Endothelial cell of umbilical vein (primary cell): ENCODE results near the gene TAPBPL. TPM values are rescaled to one million over a fixed set of nuclear protein-coding genes. Genes with fewer than 3 reads are reported as not detected.

Experiments used
- BruUV-seq: library from RNA; stranded (reverse); fragments of 400-500 nt; replicated peaks from 2 replicates; lab custom pipeline; 2021; lab: Mats Ljungman, UMichigan
- CTCF ChIA-PET: fragments of 300-600, 350-600 bp; sonication (Branson Sonifier 250); formaldehyde crosslinking; loops from one replicate; lab custom pipeline; 2021; ENCODE audit warnings: antibody characterized with exemption, inconsistent platforms; lab: Charles Lee
- POLR2A ChIA-PET: fragments of 300-600, 350-600 bp; sonication (Branson Sonifier 250); formaldehyde crosslinking; loops from one replicate; lab custom pipeline; 2021; ENCODE audit warnings: antibody characterized with exemption, inconsistent platforms; lab: Charles Lee
- DNase-seq: peaks from one replicate; pipeline ENCODE4 v3.0.0-alpha.2; 2011; ENCODE audit warnings: low read depth, low spot score
- FAIRE-seq: peaks from 2 replicates; lab custom pipeline; 2011; peaks lifted over from hg19 to GRCh38; lab: Jason Lieb, UNC
- H2AFZ ChIP-seq: 2 replicates; pipeline ENCODE4 v1.6.0; 2012; ENCODE audit warnings: low read depth, low read length, control low read depth, inconsistent platforms
- H3K27ac ChIP-seq: 2 replicates; pipeline ENCODE4 v1.5.1; 2011; ENCODE audit warnings: low read depth, mild to moderate bottlenecking, control low read depth, low read length, moderate library complexity; ENCODE audit not compliant: insufficient read depth
- H3K27me3 ChIP-seq, 2 experiments: 2 replicates each; pipeline versions ENCODE4 v1.6.0 to v1.6.1; 2011; ENCODE audit warnings: low read length in 2 of 2, mixed read lengths in 1 of 2; ENCODE audit not compliant: control insufficient read depth in 2 of 2, insufficient read depth in 2 of 2
- H3K36me3 ChIP-seq, 2 experiments: 2 replicates in 1 of 2; 3 replicates in 1 of 2; pipeline ENCODE4 v1.5.1; 2011; ENCODE audit warnings: low read length in 2 of 2, mild to moderate bottlenecking in 1 of 2, moderate library complexity in 1 of 2; ENCODE audit not compliant: control insufficient read depth in 2 of 2, insufficient read depth in 2 of 2; ENCODE audit errors: extremely low read depth in 1 of 2
- H3K4me1 ChIP-seq: 3 replicates; pipeline ENCODE4 v1.5.1; 2011; ENCODE audit warnings: mild to moderate bottlenecking, low read length; ENCODE audit not compliant: control insufficient read depth, insufficient read depth; ENCODE audit errors: extremely low read depth
- H3K4me2 ChIP-seq: 2 replicates; pipeline ENCODE4 v1.6.1; 2011; ENCODE audit warnings: low read length, control low read depth, mixed read lengths; ENCODE audit not compliant: insufficient read depth
- H3K4me3 ChIP-seq, 3 experiments: fragments of 200-600 bp in 1 of 3; sonication (generic), shearing (Covaris generic) in 1 of 3; replicated peaks in 1 of 3; 2 replicates each; pipeline ENCODE4 v1.5.1; 2011 to 2016; ENCODE audit warnings: control low read depth in 3 of 3, low read length in 3 of 3, mild to moderate bottlenecking in 2 of 3, inconsistent platforms in 1 of 3, low read depth in 1 of 3, moderate library complexity in 1 of 3; ENCODE audit not compliant: insufficient read depth in 1 of 3
- H3K79me2 ChIP-seq: 2 replicates; pipeline ENCODE4 v1.6.0; 2012; ENCODE audit warnings: low read length, inconsistent platforms; ENCODE audit not compliant: control insufficient read depth, insufficient read depth
- H3K9ac ChIP-seq: replicated peaks from 2 replicates; pipeline ENCODE3; 2011; ENCODE audit warnings: low read length, control low read depth; ENCODE audit not compliant: insufficient read depth; ENCODE audit errors: extremely low read depth
- H3K9me1 ChIP-seq: replicated peaks from 3 replicates; pipeline ENCODE4 v1.6.0; 2011; ENCODE audit warnings: mild to moderate bottlenecking, low read length; ENCODE audit not compliant: control insufficient read depth, insufficient read depth; ENCODE audit errors: extremely low read depth
- H3K9me3 ChIP-seq: replicated peaks from 2 replicates; pipeline ENCODE4 v1.5.1; 2012; ENCODE audit warnings: low read length, inconsistent platforms; ENCODE audit not compliant: control insufficient read depth, insufficient read depth
- H4K20me1 ChIP-seq: replicated peaks from 2 replicates; pipeline ENCODE3; 2011; ENCODE audit warnings: mild to moderate bottlenecking, low read length; ENCODE audit not compliant: control insufficient read depth, insufficient read depth; ENCODE audit errors: extremely low read depth
- EZH2 ChIP-seq: IDR thresholded peaks from 2 replicates; pipeline ENCODE4 v1.6.1; 2012; ENCODE audit warnings: borderline replicate concordance, low read depth, mild to moderate bottlenecking, moderate library complexity, low read length, inconsistent platforms; ENCODE audit not compliant: severe bottlenecking
- FOS ChIP-seq: IDR thresholded peaks from 2 replicates; pipeline ENCODE4 v1.6.1; 2011; ENCODE audit warnings: mild to moderate bottlenecking, low read length, moderate library complexity, borderline replicate concordance; ENCODE audit not compliant: insufficient read depth
- GATA2 ChIP-seq: IDR thresholded peaks from 2 replicates; pipeline ENCODE4 v1.7.0; 2011; ENCODE audit warnings: low read depth, mild to moderate bottlenecking, moderate library complexity, mixed read lengths, low read length; ENCODE audit not compliant: insufficient read length, insufficient read depth
- JUN ChIP-seq: IDR thresholded peaks from 2 replicates; pipeline ENCODE4 v1.6.1; 2011; ENCODE audit warnings: borderline replicate concordance, low read depth; ENCODE audit not compliant: insufficient read length, insufficient read depth
- MYC ChIP-seq: IDR thresholded peaks from one replicate; pipeline ENCODE4 v1.6.1; 2011; ENCODE audit warnings: mild to moderate bottlenecking, low read depth, low read length
- POLR2A ChIP-seq: IDR thresholded peaks from 2 replicates; pipeline ENCODE4 v1.6.1; 2012; ENCODE audit warnings: low read depth, mild to moderate bottlenecking, control low read depth, low read length
- POLR2AphosphoS5 ChIP-seq: IDR thresholded peaks from 2 replicates; pipeline ENCODE4 v1.6.1; 2012; ENCODE audit warnings: low read depth, mild to moderate bottlenecking, control low read depth, low read length, moderate library complexity; ENCODE audit not compliant: insufficient read depth
- dilution Hi-C: fragments of 300-500 bp; cut with MboI; formaldehyde crosslinking; loops from one replicate; pipeline ENCODE4 v1.15.0; 2019; ENCODE audit warnings: low sequenced_read_pairs; ENCODE audit not compliant: extremely low pct_ligation_motif_present
- intact Hi-C: fragments of 100-400 bp; cut with micrococcal nuclease; formaldehyde crosslinking; loops from one replicate; pipeline ENCODE4 v1.10.0; 2022
- polyA plus RNA-seq, 4 experiments: library from polyadenylated mRNA; depleted of rRNA in 3 of 4; stranded (reverse) in 3 of 4; unstranded in 1 of 4; fragments of >200 nt; gene quantifications; 2 replicates each; pipeline versions ENCODE4 v1.2.1 to v1.2.3, GENCODE V29; 2011 to 2012; ENCODE audit warnings: missing spikeins in 1 of 4
- total RNA-seq: library from RNA; stranded (reverse); gene quantifications from 2 replicates; pipeline ENCODE4 v1.2.3, GENCODE V29; 2021
- TF ChIP-seq, protein P1 (sequence below), 2 donors: IDR thresholded peaks; 1 replicate in 1 of 2; 2 replicates in 1 of 2; pipeline ENCODE4 v1.5.1; 2011; ENCODE audit warnings: low read length in 2 of 2, mild to moderate bottlenecking in 2 of 2, moderate library complexity in 2 of 2, control low read depth in 1 of 2, inconsistent platforms in 1 of 2, low read depth in 1 of 2; ENCODE audit not compliant: insufficient read depth in 1 of 2; ENCODE audit errors: extremely low read depth in 1 of 2
- TF ChIP-seq, protein P2 (sequence below): IDR thresholded peaks from 2 replicates; pipeline ENCODE4 v1.6.1; 2011; ENCODE audit not compliant: insufficient read depth, insufficient read length

The TAPBPL gene
- total and polyA plus RNA-seq, 2 donors (not counting 3 experiments of a cell fraction or from before 2014, with no cell fraction given) = 11.7 to 28.6 TPM

DNA sequence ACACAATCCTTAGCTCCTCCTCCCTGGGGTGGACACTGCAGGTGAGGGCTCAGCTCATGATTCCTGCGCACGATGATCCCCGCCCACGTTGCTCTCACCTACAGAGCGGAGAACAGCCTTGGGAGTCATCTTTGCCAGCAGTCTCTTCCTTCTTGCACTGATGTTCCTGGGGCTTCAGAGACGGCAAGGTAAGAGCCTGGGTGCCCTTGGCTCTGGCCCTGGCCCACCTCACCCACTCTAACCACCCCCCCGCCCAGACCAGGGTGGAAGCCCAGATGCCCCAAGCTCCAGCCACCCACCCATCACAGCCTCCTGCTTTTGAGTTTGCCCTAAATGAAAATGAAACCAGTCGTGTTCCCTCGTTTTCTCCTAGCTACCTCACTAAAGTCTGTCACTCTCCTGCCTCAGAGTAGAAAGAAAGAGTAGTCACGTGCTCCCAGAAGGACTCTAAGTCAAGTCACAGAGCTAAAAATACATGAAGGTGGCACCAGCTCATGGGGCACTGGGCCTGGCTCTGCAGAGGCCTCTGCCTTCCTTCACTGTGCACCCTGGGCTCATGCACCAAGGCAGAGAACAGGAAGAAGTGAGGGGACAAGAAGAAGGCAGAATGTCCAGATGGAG lies 9.0 kb downstream of the TAPBPL start:
- intact Hi-C loops = no loop called here
- dilution Hi-C loops = no loop called here
- FAIRE-seq = no peak

DNA sequence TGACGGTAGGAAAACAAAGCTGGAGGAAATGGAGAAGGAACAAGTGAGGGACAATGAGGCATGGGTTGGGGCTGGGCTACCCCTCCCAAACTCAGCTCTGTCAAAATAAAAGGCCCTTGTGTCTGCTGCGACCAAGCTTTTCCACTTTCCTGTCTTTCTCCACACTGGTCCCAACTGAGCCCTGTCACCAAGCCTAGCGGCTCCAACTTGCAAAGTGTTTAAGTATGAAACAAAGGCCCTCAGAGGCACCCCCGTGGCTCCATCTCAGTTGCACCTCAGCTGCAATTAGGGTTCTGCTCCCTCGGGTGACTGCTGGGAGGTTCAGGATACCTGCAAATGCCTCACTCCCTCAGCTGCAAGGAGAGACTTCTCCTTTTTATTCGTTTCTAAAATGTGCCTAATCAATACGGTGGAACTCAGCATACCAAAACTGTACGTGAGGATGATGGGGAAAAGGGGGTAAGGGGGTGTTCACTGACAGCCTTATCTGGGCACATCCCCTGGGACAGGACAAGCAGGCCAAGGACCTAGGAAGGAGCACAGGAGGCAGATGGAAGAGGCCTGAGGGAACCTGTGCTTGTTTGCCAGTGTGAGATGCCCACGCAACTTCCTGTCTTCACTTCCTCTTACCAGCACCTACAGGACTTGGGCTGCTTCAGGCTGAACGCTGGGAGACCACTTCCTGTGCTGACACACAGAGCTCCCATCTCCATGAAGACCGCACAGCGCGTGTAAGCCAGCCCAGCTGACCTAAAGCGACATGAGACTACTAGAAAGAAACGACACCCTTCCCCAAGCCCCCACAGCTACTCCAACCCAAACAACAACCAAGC lies 9.8 kb downstream of the TAPBPL start:
- peaks cover 13% of the 10 kb centered on the region for H3K4me1 ChIP-seq
- DNase-seq (no peak), FAIRE-seq (no peak)
- H3K9me3 ChIP-seq = no peaks in the 10 kb centered on the region
- no peak overlapping the region for H3K27ac ChIP-seq
- H3K4me2 ChIP-seq = no peak overlapping the region
- no peaks in the 10 kb centered on the region for H3K79me2 ChIP-seq
- H3K4me3 ChIP-seq = no peak overlapping the region
- intact Hi-C loops (no loop called here), dilution Hi-C loops (no loop called here)
- TF ChIP-seq MYC (no peak), JUN (no peak), GATA2 (no peak), POLR2AphosphoS5 (no peak), EZH2 (no peak), FOS (no peak), POLR2A (no peak)
- TF ChIP-seq, protein P1, sequence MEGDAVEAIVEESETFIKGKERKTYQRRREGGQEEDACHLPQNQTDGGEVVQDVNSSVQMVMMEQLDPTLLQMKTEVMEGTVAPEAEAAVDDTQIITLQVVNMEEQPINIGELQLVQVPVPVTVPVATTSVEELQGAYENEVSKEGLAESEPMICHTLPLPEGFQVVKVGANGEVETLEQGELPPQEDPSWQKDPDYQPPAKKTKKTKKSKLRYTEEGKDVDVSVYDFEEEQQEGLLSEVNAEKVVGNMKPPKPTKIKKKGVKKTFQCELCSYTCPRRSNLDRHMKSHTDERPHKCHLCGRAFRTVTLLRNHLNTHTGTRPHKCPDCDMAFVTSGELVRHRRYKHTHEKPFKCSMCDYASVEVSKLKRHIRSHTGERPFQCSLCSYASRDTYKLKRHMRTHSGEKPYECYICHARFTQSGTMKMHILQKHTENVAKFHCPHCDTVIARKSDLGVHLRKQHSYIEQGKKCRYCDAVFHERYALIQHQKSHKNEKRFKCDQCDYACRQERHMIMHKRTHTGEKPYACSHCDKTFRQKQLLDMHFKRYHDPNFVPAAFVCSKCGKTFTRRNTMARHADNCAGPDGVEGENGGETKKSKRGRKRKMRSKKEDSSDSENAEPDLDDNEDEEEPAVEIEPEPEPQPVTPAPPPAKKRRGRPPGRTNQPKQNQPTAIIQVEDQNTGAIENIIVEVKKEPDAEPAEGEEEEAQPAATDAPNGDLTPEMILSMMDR (IDR thresholded peaks at IDR 0.05; ENCODE audit: extremely low read depth in 1 of 2, insufficient read depth in 1 of 2, low read depth in 1 of 2, low read length in 2 of 2) = no peak
- TF ChIP-seq, protein P2, sequence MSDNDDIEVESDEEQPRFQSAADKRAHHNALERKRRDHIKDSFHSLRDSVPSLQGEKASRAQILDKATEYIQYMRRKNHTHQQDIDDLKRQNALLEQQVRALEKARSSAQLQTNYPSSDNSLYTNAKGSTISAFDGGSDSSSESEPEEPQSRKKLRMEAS = no peak
- no peak overlapping the region for H3K9ac ChIP-seq
- no peaks in the 10 kb centered on the region for H3K27me3 ChIP-seq
- H3K36me3 ChIP-seq = peaks cover 6 to 26% of the 10 kb centered on the region in 2 experiments
- H3K9me1 ChIP-seq = no peaks in the 10 kb centered on the region
- no peaks in the 10 kb centered on the region for H4K20me1 ChIP-seq
- no peak overlapping the region for H2AFZ ChIP-seq
- ChIA-PET CTCF (interaction anchor here (1.2 to 3.8 kb wide), 2 partner anchors 38 to 78 kb away, joined by 3 to 17 read pairs; partner anchors contain the start of gene LTBR), POLR2A (interaction anchor here (2.0 kb wide), 1 partner anchor 9 kb away, joined by 9 read pairs; the partner anchor contains the start of gene VAMP1)
- BruUV-seq = no TSS peak

More for the DNA sequence above, 9.0 kb downstream of the TAPBPL start:
- no peaks in the 10 kb centered on the region for H3K9me1 ChIP-seq
- no peak overlapping the region for H2AFZ ChIP-seq
- ChIA-PET POLR2A (interaction anchor here (2.0 kb wide), 1 partner anchor 9 kb away, joined by 9 read pairs; the partner anchor contains the start of gene VAMP1), CTCF (interaction anchor here (1.2 to 3.8 kb wide), 2 partner anchors 37 to 77 kb away, joined by 3 to 17 read pairs; partner anchors contain the start of gene LTBR)
- no TSS peak for BruUV-seq
- DNase-seq = no peak
- no peaks in the 10 kb centered on the region for H3K79me2 ChIP-seq
- no peaks in the 10 kb centered on the region for H4K20me1 ChIP-seq
- peaks cover 6 to 26% of the 10 kb centered on the region in 2 experiments for H3K36me3 ChIP-seq
- peaks cover 13% of the 10 kb centered on the region for H3K4me1 ChIP-seq
- no peak overlapping the region for H3K4me3 ChIP-seq
- TF ChIP-seq MYC (no peak), GATA2 (no peak), JUN (no peak)
- TF ChIP-seq, protein P2 = no peak
- no peak overlapping the region for H3K9ac ChIP-seq
- no peaks in the 10 kb centered on the region for H3K9me3 ChIP-seq
- no peaks in the 10 kb centered on the region for H3K27me3 ChIP-seq
- H3K27ac ChIP-seq = no peak overlapping the region
- H3K4me2 ChIP-seq = no peak overlapping the region
